DMS53 treated with DMSO at 0.1 percent for 48 hours (cell line): ENCODE results near the gene ZNF430.
"Not testable (repeated sequence)": the region's sequence is repeated elsewhere in the genome, so short reads cannot be mapped to it uniquely, and the experiment has no call there.

Source experiments
- DNase-seq: peaks from one replicate; lab custom pipeline; 2025; ENCODE audit not compliant: unreplicated experiment; lab: John Stamatoyannopoulos, UW

ZNF430 gene

GRCh38 chr19:21020298-21021227, at the start of gene ZNF430:
TSS of gene ZNF430 (plus strand) at chr19:21020657. CDS start at chr19:21020801, 144 bp downstream.
- peak; percentile 88 for DNase-seq

DNA sequence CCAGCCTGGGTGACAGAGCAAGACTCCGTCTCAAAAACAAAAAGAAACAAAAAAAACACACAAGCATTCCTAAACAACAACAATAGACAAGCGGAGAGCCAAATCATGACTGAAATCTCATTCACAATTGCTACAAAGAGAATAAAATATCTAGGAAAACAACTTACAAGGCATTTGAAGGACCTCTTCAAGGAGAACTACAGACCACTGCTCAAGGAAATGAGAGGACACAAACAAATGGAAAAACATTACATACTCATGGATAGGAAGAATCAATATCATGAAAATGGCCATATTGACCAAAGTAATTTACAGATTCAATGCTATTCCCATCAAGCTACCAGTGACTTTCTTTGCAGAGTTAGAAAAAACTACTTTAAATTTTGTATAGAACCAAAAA, 27.7 kb upstream of the ZNF430 start:
- not testable (repeated sequence) for DNase-seq

GRCh38 chr19:20999731-21000352, 20.6 kb upstream of the ZNF430 start:
- DNase-seq: peak; percentile 82

GRCh38 chr19:21021238-21021637, 781 bp downstream of the ZNF430 start:
- not testable (repeated sequence) for DNase-seq

DNA sequence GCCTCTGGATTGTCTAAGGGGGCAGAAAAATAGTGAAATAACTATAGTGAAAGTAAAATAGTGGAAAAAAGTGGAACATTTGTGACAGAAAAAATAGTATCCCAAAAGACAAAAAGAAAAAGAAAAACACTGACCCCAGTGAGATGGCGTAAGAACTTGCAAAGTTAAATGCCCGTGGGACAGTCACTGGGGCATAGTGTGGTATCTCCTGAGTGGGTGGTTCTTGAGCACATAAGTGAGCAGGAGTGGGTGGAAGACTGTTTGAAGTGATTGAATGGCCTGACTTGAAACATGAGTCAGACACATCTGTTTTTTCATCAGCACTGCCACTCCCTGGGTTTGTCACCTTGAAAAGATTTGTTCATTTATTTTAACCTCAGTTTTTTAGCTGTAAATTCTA, 2.5 kb downstream of the ZNF430 start:
- no peak for DNase-seq

GRCh38 chr19:21023901-21024300, 3.4 kb downstream of the ZNF430 start:
- no peak for DNase-seq

- no peak for DNase-seq
Observed at GRCh38 chr19:21028969-21029268, 8.5 kb downstream of the ZNF430 start.

GRCh38 chr19:21045028-21045427, 24.6 kb downstream of the ZNF430 start:
- no peak for DNase-seq

DNA sequence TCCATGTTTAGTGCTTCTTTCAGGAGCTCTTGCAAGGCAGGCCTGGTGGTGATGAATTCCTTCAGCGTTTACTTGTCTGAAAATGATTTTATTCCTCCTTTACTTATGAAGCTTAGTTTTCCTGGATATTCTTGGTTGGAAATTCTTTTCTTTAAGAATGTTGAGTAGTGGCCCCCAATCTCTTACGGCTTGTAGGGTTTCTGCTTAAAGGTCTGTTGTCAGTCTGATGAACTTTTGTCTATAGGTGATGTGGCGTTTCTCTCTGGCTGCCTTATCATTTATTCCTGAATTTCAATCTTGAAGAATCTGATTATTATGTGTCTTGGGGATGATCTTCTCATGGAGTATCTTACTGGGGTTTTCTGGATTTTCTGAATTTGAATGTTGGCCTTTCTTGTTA, 26.0 kb downstream of the ZNF430 start:
- no peak for DNase-seq

DNA sequence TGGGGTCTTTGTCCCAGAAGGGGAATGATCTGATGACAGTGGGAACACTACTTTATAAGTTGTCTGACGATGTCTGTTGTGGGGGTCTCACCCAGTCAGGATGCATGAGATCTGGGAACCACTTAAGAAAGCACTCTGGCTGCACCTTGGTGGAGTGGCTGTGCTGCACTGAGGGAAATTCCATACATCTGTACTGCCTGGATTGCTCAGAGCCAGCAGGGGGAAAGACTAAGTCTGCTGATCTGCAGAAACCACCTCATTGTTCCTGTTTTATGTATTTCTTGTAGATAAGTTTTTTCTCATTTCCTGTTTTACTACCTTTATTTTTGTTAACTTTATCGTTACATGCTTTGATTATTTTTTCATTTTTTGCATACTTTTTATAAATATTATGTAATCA, 27.3 kb downstream of the ZNF430 start:
- DNase-seq: no peak

DNA sequence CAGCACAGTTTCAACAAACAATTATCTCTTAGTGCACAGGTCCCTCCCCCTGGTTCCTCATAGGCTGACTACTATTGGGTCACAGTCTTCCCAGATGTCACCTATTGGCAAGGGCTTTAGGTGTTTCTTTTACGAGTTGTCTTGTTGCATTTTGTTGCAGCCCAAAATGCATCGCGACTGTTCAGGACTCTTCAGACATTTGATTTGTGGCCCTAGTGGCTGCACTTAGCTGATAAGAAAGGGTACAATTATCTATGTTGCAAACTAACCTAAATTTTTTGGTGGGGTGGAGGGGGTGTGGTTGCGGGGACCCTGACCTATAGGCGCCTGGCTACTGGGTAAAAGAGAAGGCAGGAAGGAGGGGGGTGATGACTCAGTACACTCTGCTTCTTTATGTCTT, 32.4 kb downstream of the ZNF430 start:
- DNase-seq: no peak

DNA sequence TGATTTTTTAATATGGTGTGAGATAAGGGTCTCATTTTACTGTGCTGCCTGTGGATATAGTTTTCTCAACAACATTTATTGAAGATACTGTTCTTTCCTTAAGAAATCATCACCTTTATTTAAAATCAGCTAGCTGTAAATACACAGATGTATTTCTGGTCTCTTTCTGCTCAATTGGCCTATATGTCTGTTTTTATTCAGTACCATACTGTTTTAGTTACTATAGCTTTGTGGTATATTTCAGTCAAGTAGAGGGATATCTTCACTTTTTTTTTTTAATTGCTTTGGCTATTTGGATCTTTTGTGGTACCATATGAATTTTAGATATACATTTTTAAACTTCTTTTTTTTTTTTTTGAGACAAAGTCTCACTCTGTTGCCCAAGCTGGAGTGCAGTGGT, 44.9 kb downstream of the ZNF430 start:
- DNase-seq: no peak

DNA sequence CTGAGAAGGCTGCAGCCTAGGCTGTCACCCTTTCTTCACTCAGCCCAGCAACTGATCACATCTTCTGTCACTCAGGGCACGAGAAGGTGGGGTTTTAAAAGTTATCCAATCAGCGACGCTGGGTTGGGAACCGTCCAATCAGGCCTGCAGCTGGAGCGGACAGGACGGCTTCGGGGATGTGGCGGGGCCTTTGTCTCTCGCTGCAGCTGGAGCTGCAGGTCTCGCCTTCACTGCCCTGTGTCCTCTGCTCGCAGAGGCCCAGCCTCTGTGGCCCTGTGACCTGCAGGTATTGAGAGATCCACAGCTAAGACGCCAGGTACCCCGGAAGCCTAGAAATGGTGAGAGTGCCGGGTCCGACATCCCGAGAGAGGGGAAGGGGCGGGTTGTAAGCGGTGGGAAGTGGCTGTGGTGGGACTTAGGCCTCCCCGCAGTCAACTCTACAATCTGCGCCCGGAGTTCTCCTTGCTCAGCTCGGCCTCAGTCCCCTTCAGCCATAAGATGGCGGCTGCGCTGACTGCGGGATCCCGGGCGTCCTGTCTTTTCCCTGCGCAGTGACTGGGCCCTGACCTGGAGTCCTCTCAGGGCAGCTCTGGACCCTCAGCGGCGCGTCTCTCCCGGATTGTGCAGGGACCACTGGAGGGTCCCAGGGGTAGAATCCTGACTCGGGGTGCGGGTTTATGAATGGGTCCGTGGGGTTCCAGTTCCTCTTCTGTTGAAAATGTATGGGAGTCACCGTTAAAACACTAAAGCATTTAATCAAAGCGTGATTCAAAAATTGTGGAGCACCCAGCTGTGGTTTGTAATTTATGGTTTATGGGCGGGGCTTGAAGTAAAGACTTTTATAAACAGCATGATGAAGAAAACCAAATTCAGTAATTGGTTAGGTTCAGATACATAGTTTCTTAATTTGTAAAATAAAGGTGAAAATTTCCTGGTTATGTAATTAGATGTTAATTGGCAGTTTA, 61.8 kb downstream of the ZNF430 start, which contains the start of gene ZNF714:
Gene ZNF714, plus strand, starts transcription at position 193 of the 965 bp plus-strand sequence. CDS start 16,066 bp downstream, outside the sequence.
- peak; percentile 87 for DNase-seq

DNA sequence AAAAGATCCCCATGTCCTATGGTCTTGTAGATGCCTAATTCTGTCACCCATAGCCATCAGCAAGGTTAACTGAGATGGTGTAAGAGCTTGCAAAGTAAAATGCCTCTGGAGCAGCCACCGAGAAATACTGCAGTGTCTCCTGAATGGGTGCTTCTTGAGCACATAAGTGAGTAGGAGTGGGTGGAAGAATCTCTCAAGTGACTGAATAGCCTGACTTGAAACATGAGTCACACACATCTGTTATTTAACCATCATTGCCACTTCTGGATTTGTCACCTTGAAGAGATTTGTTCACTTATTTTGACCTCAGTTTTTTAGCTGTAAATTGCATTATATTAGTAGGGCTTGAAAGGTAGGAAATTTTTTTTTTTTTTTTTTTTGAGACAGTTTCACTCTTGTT, 63.9 kb downstream of the ZNF430 start:
- DNase-seq: peak; percentile 3

- DNase-seq: no peak
Observed at GRCh38 chr19:21087871-21088270, 67.4 kb downstream of the ZNF430 start.

GRCh38 chr19:21092109-21092508, 71.7 kb downstream of the ZNF430 start:
- DNase-seq: no peak

- DNase-seq: no peak
Observed at GRCh38 chr19:21094347-21095025, 74.0 kb downstream of the ZNF430 start.

- no peak for DNase-seq
Observed at GRCh38 chr19:21098291-21098690, 77.8 kb downstream of the ZNF430 start.

DNA sequence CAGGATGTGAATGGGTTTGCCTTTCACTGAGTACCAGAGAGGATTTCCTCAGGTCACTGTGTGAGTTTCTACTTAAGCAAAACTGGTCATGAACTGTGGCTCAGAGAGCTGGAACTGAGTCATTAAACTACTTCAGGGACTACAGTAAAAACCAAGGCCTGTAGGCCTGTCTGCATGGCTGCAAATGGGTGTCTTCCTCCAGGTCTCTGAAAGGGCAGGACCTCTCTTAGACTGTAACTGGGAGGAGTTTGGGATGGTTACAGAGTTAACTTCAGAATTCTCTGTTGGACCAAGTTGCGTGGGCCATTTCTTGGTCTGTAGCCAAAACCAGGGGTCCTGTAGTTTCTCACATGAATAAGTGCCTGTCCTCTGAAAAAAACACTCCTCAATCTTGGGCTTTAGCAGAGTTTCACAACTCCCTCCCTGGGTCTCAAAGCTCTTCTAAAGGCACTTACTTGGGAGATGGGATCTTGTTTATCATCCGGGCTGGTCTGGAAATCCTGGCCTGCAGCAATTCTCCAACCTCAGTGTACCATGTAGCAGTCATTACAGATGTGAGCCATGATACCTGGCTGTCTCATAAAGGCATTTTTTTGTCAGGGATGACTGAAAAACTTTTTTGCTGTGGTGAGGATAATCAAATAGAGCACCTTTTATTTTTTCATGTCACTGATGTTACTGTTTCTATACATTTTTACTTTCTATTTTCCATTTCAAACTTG, 81.2 kb downstream of the ZNF430 start:
- no peak for DNase-seq

GRCh38 chr19:21109116-21109515, 88.7 kb downstream of the ZNF430 start:
- DNase-seq: no peak
